Left ventricle myocardium superior (tissue), 1 donor: ENCODE measurements around the gene TP63. TPM values are rescaled to one million over a fixed set of nuclear protein-coding genes. Genes with fewer than 3 reads are reported as not detected.

ENCODE experiments used
- ATAC-seq: fragments of 200-7000 bp; cut with Tn5 transposase; one replicate; pipeline ENCODE4 v1.9.1; 2020; ENCODE audit warnings: mild to moderate bottlenecking, moderate library complexity
- DNase-seq: peaks from one replicate; pipeline ENCODE4 v3.0.0-alpha.2; 2020
- intact Hi-C: fragments of 100-400 bp; cut with micrococcal nuclease; formaldehyde crosslinking; loops from one replicate; pipeline ENCODE4 v1.11.0; 2022
- total RNA-seq: library from RNA; stranded (reverse); fragmentation: NEBNext Ultra II Directional; extraction: Animal tissue kit (Norgen Biotek cat#: 25700); gene quantifications from one replicate; pipeline ENCODE4 v1.2.1, GENCODE V29; 2021
- donor health status: DM: no; HTN: yes; CAD: no; lungs with severe emphysema.

Gene TP63
- total RNA-seq, 1 donor from 2014 or later = 0.20 TPM

DNA sequence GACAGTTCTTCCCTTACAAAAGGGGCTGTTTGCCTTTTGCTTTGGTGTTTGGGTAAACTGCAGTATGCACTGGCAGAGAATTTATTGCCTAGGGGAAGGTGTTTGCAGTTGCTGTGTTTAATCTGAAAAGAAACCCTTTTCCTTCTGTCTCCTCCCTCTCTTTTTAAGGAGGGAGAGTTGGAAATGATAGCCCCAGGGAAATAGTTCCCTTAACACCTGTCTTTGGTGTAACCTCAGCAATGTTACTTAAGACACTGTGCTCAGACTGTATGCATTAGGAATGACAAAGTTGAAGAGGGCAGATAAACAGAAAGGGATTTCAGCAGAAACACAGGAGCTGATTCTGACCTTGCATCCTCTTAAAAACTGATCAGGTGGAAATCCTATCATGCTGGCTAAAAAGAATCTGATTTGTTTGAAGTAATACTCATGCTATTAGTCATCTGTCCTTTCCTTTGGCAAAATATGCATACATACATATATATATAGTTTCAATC is 125.4 kb downstream of the TP63 start:
- DNase-seq (no peak), ATAC-seq (no peak)
- intact Hi-C loops = no loop called here

DNA sequence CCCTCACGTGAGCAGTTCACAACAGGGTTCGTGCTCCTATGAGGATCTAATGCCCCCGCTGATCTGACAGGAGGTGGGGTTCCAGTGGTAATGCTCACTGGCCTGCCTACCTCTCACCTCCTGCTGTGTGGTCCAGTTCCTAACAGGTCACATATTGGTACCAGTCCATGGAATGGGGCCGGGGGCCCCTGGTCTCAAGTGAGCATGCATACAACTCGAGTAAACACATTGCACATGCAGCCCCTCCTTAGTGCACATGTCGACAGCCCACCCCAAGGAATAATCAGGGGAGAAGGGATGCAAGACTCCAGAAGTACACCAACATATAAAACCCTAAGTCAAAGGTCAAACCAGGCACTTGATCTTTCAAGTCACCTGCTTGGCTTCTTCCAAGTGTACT is 127.0 kb downstream of the TP63 start:
- DNase-seq = no peak
- intact Hi-C loops = no loop called here

DNA sequence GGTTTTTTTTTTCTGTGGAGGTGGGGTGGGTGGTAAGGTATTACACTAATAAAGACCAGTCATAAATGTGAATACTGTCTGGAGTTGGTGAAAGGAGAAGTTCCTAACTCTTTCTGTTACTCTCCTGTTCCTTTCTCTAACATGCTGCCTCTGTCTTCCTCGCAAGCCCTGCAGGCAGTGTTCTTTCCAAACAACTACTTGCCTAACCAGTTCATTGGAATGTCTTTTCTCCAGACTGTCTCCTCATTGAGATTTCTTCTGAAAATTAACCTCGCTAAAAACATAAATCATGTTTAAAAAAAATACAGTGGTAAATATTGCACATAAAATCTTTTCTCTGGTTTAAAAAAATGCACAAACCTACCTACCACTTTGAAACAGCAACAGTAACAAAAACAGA is 135.2 kb downstream of the TP63 start:
- DNase-seq (no peak), ATAC-seq (no peak)
- intact Hi-C loops = no loop called here

More for the DNA sequence above, 127.0 kb downstream of the TP63 start:
- ATAC-seq = no peak

DNA sequence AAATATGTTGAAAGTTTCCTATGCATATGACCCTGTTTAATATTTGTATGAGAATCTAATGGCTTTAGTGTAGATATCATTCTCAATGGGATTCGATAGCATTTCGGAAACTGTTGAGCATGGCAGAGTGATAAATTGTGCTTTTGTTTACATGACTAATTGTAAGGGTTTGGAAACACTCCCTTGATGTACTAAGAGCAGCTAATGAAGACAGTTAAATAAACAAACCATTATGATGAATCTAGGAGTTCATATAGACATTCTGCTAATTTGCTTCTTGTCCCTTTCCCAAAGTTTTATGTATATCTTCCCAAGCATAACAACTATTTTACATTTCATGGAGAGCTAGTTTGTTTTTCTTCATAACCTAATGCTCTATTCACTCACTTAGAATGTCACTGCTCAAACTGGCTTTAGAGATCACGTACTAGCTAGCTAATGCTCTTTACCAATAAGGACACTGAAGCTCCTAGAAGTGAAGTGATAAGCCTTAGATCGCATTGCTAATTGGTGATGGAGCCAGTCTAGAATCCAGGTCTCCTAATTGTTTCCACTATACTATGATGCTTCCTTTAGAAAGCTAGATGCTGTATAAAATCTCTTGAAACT is 140.8 kb downstream of the TP63 start:
- no peak for DNase-seq
- intact Hi-C loops = no loop called here
- no peak for ATAC-seq

DNA sequence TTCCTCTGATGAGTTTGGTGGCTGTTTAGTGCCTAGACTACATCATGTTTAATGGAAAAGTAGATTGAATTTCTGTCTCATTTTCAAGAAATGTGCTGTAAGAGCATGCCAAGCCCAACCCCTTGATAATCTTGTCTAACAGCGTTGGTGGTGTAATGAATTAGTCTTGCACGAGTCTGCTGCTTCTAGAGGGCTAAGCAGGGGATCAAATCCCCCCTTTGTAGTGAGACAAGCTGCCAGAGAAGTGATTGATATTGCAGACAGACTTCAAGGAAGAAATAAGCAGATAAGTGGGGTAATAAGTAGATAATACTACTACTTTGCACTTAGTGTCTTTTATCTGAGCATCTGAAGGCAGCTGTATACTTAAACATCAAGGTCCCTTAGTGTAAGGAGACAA is 141.4 kb downstream of the TP63 start:
- intact Hi-C loops = no loop called here
- DNase-seq = no peak
- ATAC-seq = no peak

DNA sequence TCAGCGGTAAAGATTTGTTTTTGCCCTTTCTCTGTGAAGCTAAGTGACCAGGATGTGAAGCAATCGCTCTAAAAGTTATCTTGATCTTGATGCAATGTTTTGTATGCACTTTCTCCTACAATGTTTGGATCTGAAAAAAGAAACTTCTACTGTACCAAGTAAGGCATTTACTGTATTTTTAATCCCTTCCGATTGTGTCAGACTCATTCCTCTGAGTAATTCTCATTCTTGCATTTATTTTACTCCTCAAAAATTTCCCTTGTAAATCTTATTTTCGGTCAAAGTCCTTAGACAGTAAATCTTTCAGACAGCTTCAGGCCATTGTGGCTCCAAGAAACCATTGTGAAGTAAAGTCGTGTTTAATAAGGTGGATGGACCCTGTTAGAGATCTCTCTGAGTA is 141.9 kb downstream of the TP63 start:
- no peak for DNase-seq
- no peak for ATAC-seq
- intact Hi-C loops = no loop called here

DNA sequence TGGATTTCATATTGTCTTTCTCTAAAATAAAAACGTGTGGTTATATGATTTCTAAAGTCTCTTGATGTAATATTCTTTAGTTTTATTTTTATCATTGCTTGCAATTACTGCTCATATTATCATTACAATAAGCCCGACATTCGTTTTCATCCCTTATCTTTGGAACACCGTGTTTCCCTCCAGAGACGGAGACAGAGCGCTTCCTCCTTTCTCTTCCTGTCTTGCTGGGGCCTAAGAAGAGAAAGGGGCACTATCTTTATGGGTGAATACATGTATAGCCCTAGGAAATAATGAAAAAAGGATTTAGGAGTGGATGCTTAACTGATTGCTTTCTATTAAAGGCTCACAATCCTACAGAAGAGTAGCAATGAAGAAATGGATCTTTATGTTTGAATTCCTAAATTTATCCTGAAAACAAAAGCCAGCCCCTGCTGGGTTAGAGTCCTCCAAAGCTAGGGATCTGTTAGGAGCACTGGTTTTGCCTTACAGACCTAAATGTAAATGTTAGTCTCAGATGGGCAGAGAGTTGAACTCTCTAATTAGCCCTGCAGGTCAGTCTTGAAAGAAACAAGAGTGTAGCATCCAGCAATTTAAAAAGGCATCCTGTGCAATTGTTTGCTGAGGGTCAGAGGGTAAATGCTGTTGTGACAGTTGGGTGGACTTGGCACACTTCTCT is 145.1 kb downstream of the TP63 start:
- DNase-seq (no peak), ATAC-seq (no peak)
- intact Hi-C loops = no loop called here

DNA sequence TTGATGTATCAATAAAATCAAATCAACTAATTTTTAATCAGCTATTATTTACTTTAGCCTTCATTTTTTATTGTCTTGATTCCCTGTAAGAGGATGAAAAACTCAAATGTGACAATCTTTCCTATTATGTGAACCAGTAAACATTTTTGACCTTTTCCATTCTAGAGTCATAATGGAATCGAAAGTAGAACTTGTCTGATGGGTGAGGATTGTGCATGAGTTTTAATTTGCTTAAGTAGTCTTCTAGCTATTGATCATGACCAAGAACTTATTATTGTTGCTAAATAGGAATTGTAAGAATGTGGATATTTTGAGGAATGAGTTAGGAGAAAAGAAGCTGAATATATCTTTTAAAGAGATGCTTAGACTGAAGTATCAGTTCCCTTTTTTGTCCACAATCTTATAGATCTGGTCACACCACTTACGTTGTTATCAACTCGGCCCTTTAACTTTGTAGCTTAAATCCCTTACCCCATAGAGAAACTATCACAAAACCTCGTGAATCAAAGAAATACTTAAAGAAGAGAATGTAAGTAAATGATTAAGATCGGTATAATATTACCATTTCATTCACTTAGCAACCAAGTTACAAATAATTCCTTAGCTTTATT is 147.3 kb downstream of the TP63 start:
- DNase-seq (no peak), ATAC-seq (no peak)
- intact Hi-C loops = no loop called here

DNA sequence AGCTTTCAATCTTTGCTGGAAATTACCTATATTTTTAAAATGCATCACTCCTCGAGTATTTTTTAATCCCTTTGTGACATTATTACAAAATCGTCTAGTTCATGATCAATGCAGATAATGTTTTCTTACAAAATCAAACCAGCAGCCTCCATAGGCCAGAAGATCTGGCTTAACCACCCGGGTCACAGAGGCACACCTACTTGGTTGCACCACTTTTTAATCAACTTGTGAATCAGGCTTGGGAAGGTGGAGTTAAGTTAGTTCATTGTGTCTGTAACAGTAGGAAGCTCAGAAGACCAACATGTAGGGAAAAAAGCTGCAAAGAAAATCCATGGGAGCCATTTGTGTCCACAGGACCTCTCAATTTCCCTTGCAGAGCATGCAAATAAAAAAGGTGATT is 148.0 kb downstream of the TP63 start:
- DNase-seq (no peak), ATAC-seq (no peak)
- intact Hi-C loops = no loop called here

DNA sequence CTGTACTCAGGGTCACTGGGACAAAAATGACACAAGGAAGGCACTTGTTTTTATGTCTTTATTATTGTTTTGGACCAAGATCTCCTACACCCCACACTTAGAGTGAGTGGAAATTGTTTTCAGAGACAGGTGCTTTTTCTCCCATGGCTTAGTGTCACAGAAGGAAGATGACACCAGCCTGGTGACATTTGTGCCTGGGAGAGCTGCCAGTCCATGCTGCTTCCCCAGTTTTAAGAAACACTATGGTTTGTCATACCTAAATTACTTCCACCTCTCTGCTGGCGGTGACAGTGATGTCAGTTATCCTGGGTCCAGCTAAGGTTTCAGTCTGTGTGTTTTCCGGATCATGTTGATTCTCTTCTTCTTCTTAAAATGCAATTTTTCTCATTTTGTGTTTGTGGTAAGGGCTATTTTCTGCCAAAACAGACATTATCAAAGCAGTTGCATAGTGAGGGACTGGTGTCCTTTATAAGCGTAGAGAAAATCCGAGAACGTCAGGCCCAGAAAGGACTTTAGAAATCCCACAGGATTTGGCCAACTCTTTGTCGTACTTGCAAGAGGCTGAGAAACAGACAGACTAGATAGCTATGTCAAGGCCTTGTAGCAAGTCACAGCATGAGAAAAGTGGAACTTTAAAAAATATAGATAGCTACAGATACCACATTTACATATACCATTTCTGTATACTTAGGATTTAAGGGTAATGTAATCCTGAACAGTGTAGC is 149.5 kb downstream of the TP63 start:
- no peak for ATAC-seq

DNA sequence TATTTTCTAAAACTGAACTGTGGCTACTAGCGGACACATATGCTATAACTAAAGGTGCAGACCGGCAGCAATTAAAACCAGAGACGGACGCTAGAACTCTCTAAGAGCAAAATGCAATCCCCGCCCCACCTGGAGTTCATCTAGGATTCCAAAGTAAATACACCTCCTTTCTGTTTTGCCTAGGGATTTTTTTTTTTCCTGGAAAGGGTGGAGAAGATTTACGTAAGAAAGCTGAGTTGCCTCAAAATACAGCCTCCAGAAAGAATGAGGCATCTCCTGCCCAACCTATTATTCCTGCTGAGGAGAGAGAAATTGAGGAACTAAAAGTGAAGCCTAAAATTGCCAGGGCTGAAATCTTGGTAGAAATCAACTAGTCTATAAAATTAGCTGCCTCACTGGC is 150.2 kb downstream of the TP63 start:
- no peak for DNase-seq
- intact Hi-C loops = no loop called here

More for the DNA sequence above, 149.5 kb downstream of the TP63 start:
- intact Hi-C loops = no loop called here
- no peak for DNase-seq

DNA sequence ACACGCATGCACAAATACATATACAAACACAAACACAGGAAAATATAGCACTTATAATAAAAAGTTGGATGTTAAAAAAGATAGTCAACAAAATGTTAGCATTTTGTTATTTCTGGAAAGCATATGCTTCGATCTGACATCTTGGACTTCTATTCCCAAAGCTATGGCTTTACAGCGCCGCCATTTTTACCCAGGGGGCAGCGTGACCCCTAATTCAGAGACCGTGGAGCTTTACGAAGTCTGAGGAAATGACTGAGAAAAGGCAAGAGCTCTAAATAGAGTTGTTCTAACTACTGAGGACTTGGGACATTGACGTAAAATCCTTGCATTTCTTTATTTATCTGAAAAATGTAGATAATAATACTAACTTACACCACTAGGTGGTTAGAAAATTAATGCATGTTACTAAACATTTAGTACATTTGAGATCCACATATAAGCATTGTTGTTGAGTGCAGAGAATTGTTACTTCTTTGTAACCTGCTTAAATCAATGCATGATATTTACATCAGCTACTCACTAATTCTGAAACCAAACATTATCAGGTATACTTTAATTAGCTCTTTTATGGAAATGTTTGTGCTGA is 155.4 kb downstream of the TP63 start:
- intact Hi-C loops = no loop called here
- ATAC-seq (no peak), DNase-seq (no peak)

More for the DNA sequence above, 150.2 kb downstream of the TP63 start:
- ATAC-seq = no peak

DNA sequence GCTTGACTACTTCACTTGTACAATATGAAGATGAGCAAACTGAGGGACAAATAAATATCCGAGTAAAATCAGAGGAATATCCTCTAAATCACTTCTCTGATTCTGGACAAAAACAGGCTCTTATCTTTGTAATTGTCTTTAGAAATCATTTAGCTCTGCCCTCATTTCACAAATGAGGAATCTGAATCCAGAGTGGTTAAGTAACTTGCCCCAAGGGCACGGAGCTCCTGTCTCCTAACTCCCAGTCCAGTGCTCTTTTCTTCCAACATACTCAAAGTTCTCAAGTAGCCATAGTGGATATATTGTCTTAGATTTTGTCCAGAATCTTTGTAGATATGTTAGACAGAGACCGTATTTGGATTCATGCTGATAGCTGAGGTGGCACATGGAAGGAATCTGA is 156.0 kb downstream of the TP63 start:
- intact Hi-C loops = no loop called here
- ATAC-seq = no peak
- DNase-seq = no peak

DNA sequence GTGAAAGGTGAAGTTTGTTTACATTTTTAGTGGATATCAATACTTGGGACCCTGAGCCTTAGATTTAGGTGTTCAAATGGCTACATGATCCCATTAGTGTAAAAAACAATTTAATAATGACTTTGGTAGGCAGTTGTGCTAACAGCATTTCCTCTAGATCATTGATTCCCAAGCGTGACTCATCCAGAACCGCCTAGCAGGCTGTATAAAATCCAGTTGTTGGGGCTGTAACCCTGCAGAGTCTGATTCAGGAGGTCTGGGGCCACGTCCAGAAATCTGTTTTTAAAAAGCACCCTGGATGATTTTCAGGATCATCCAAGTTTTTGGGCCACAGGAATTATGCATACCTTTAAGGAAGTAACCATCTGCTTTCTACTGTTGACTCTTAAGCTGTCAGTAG is 156.4 kb downstream of the TP63 start:
- ATAC-seq (no peak), DNase-seq (no peak)
- intact Hi-C loops = no loop called here

DNA sequence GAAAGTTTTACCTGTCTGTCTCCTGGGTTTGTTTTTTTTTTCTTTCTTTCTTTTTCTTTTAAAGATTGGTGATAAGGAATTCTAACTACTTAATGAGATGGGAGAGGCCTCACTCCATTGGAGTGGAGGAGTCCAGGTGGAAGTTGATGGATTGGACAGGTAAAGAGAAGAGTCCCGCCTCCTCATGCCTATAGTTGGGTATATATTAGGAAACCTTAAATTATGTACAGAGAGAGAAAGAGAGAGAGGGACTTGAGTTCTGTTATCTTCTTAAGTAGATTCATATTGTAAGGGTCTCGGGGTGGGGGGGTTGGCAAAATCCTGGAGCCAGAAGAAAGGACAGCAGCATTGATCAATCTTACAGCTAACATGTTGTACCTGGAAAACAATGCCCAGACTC is 158.2 kb downstream of the TP63 start:
- no peak for DNase-seq
- ATAC-seq = no peak
- intact Hi-C loops = no loop called here

DNA sequence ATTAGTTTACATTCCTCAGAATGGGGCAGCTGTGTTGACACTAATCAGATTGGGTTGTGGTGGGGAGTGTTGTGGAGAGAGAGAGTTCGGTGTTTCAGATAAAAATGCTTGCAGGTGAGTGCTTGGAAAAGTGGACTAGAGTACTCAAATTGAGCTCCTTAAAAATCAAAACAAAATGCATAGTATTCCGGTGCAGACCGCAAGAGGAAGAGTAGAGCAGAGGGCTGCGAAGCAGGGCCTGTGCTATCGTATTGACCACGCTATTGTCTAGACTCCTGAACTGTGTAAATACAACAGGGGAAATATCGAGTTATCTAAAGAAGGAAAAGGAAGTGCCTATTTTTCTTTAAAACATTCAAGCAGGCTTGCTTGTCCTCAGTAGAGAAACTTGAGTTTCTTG is 159.5 kb downstream of the TP63 start:
- DNase-seq (no peak), ATAC-seq (no peak)
- intact Hi-C loops = no loop called here

DNA sequence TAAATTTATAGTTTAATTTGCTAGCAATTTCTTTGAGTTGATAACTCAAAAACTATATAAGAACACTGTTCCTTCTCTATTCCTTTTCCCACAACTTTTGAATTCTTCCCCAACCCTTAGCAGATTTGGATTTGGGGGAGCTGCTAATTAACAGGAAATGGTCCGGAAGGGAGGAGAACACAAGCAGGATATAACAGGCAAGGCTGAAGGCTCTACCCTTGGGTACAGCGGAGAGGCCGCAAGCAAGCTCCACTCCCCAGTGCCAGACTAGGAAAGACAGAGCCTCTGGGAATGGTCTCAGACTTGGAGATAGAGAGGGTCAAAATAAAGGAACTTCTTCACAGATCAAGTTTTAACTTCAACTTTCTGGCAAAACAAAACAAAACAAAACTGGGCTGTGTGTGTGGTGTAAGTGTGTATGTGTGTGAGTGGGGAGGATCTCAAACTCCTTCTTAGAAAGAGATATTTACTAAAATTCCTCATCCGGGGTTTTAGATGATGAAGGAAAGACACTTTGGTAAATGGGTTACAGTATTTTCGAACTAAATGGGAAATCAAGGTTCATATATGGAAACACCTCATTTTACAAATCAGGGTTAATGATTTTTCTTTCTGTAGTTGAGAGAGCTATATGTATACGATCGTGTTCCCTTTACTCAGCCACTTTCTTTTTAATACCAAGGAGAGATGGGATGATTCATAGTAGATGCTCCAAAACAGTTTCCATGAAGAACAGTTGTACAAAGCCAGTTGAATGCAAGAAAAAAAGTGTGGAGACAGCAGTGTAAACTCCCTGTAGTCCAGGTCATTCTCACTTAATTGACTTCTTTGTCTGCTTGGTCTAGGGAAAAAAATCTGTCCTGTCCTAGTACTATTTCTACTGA is 161.1 kb downstream of the TP63 start:
- ATAC-seq = no peak
- intact Hi-C loops = no loop called here
- no peak for DNase-seq

DNA sequence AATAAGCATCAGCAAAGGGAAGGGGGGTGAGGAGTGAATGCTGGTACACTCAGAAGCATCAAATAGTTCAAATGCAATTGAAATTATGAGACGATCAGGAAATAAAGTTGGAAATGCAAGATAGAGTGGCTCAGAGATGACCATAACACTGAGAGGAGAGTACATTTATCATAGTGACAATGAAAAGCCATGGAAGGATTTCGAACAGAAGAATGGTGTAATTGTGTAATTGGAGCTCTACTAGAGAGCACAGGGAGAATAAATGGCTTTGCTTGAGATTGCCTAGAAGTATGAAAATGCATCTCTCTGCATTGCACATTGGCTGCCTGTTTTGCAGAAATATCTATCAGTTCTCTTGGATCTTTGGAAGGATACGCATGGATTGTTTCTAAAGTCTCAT is 163.3 kb downstream of the TP63 start:
- ATAC-seq (no peak), DNase-seq (no peak)
- intact Hi-C loops = no loop called here
